ENCODE results near the gene SMYD1. TPM values are rescaled to one million over a fixed set of nuclear protein-coding genes. Genes with fewer than 3 reads are reported as not detected.

The SMYD1 gene
- total and polyA plus RNA-seq, 10 of the 15 experiments (the other 5 are each of a cell fraction or from before 2014, with no cell fraction given) = 0.09 TPM; not detected in 9

- H4K20me1 ChIP-seq (ENCODE audit: control insufficient read depth, insufficient read depth) = no peaks in the 10 kb centered on the region
- TF ChIP-seq ZNF24 (IDR thresholded peaks at IDR 0.05) (no peak), CREM (IDR thresholded peaks at IDR 0.05; ENCODE audit: low read depth) (no peak), CHD2 (IDR thresholded peaks at IDR 0.05; ENCODE audit: borderline replicate concordance, low read depth, low read length) (no peak), CBX5 (IDR thresholded peaks at IDR 0.05; ENCODE audit: low read depth) (no peak), JUNB (IDR thresholded peaks at IDR 0.05) (no peak), ZSCAN29 (IDR thresholded peaks at IDR 0.05) (no peak), TAF1 (IDR thresholded peaks at IDR 0.05; ENCODE audit: borderline replicate concordance, low read depth, low read length) (no peak), RAD51 (IDR thresholded peaks at IDR 0.05) (no peak), ASH2L (IDR thresholded peaks at IDR 0.05; ENCODE audit: borderline replicate concordance, low read depth) (no peak), LARP7 (IDR thresholded peaks at IDR 0.05) (no peak), NRF1 (conservative IDR thresholded peaks at IDR 0.05; ENCODE audit: low read depth, low read length) (no peak), BCLAF1 (IDR thresholded peaks at IDR 0.05) (no peak), RFX5 (IDR thresholded peaks at IDR 0.05; ENCODE audit: low read depth, low read length) (no peak), ZNF622 (IDR thresholded peaks at IDR 0.05) (no peak), PAX5 (IDR thresholded peaks at IDR 0.05; ENCODE audit: borderline replicate concordance, low read depth, low read length) (no peak), MTA3 (IDR thresholded peaks at IDR 0.05; ENCODE audit: borderline replicate concordance, low read length) (no peak), TCF7 (IDR thresholded peaks at IDR 0.05; ENCODE audit: borderline replicate concordance) (no peak), FOXK2 (IDR thresholded peaks at IDR 0.05) (no peak)
- ChIA-PET CTCF (interaction anchor here (4.2 kb wide), 1 partner anchor 11 kb away, joined by 22 read pairs; no protein-coding TSS in a partner anchor), SMC1A (ENCODE audit: uncharacterized antibody, unreplicated experiment) (interaction anchor here (0.6 to 2.1 kb wide), 3 partner anchors 11 to 54 kb away, joined by 3 to 10 read pairs (median 3); no protein-coding TSS in a partner anchor), RAD21 (ENCODE audit: unreplicated experiment) (no interaction called here), POLR2A (no interaction called here)
- H3K36me3 ChIP-seq (ENCODE audit: control insufficient read depth in 2 of 2, insufficient read depth in 2 of 2, low read length in 1 of 2) = no peaks in the 10 kb centered on the region; a peak in 1 of 4 replicates
- no peak overlapping the region for H3K4me2 ChIP-seq (ENCODE audit: control insufficient read depth, insufficient read depth)
- 100% methylated on average over 1 of the region's 1 CpG for WGBS (ENCODE audit: insufficient coverage, insufficient replicate concordance, low lambda C conversion rate, missing lambda C conversion rate)
- in situ Hi-C loops (cut with MboI) = loop anchor here (25.0 kb wide), 1 partner anchor 613 kb away; no protein-coding TSS in a partner anchor
- H3K9me3 ChIP-seq (replicated peaks; ENCODE audit: control insufficient read depth, insufficient read depth, low read length) = no peaks in the 10 kb centered on the region
- DNase-seq (ENCODE audit: low read depth, low spot score) = no peak
- ATAC-seq = no peak
- no peak for FAIRE-seq
- H3K9ac ChIP-seq (ENCODE audit: control insufficient read depth, insufficient read depth, low read length) = no peak overlapping the region
- no TSS peak for BruUV-seq (replicated peaks)
- H3K4me1 ChIP-seq (ENCODE audit: control insufficient read depth, insufficient read depth, low read length) = no peaks in the 10 kb centered on the region; the same call in 1 of the 2 replicates
- H2AFZ ChIP-seq (ENCODE audit: control insufficient read depth, low read depth, low read length) = no peak overlapping the region
- no peak overlapping the region for H3K27ac ChIP-seq (ENCODE audit: control insufficient read depth, insufficient read depth)
- intact Hi-C loops (cut with micrococcal nuclease; ENCODE audit: unreplicated experiment) = loop anchor here (10.0 kb wide), 1 partner anchor 285 kb away; no protein-coding TSS in a partner anchor
- H3K4me3 ChIP-seq = no peak overlapping the region
- peaks cover 13% of the 10 kb centered on the region for H3K79me2 ChIP-seq (ENCODE audit: control insufficient read depth, insufficient read depth, low read length)
- H3K27me3 ChIP-seq (replicated peaks in 1 of 2; ENCODE audit: control insufficient read depth in 2 of 2, insufficient read depth in 2 of 2, low read length in 1 of 2) = no peaks in the 10 kb centered on the region
Observed at GRCh38 chr2:88049622-88050021, 18.0 kb upstream of the SMYD1 start.

Data from GM12878 (cell line).